Sigmoid colon (tissue), 7 donors: ENCODE measurements around the gene DUS1L. TPM values are rescaled to one million over a fixed set of nuclear protein-coding genes. Genes with fewer than 3 reads are reported as not detected.

Source experiments
- DNase-seq: peaks from one replicate; pipeline ENCODE4 v3.0.0-alpha.2; 2019
- H3K27ac ChIP-seq, 4 donors: fragments of 200-600 bp; sonication (generic); one replicate each; pipeline ENCODE4 v1.5.1; 2016 to 2019; ENCODE audit warnings: mild to moderate bottlenecking in 1 of 4
- H3K27me3 ChIP-seq, 3 donors: fragments of 200-600 bp; sonication (generic); one replicate each; pipeline ENCODE4 v1.5.1; 2019; ENCODE audit warnings: mild to moderate bottlenecking in 1 of 3
- H3K36me3 ChIP-seq, 4 donors: fragments of 200-600 bp; sonication (generic); one replicate each; pipeline ENCODE4 v1.5.1; 2016 to 2019
- H3K4me1 ChIP-seq, 4 donors: fragments of 200-600 bp; sonication (generic); one replicate each; pipeline ENCODE4 v1.5.1; 2017 to 2019
- H3K4me3 ChIP-seq, 4 donors: fragments of 200-600 bp; sonication (generic); one replicate each; pipeline ENCODE4 v1.5.1; 2017 to 2019; ENCODE audit warnings: mild to moderate bottlenecking in 2 of 4, moderate library complexity in 1 of 4
- H3K9me3 ChIP-seq, 4 donors: fragments of 200-600 bp in 3 of 4; sonication (generic) in 3 of 4; one replicate each; pipeline versions ENCODE4 v1.5.1 to v1.6.1; 2013 to 2019
- CTCF ChIP-seq, 4 experiments: fragments of 450-650 bp in 3 of 4; fragments of 200-600 bp in 1 of 4; IDR thresholded peaks; one replicate each; pipeline ENCODE4 v1.5.1; 2016 to 2019; ENCODE audit warnings: antibody characterized with exemption in 4 of 4, mild to moderate bottlenecking in 3 of 4, moderate library complexity in 2 of 4
- EP300 ChIP-seq, 4 donors: sonication (generic); formaldehyde crosslinking; IDR thresholded peaks; one replicate each; pipeline ENCODE4 v1.6.1; 2017; ENCODE audit warnings: antibody characterized with exemption in 4 of 4
- POLR2A ChIP-seq, 2 donors: fragments of 450-650 bp; IDR thresholded peaks; one replicate each; pipeline ENCODE4 v1.6.1; 2016; ENCODE audit warnings: antibody characterized with exemption in 2 of 2, mild to moderate bottlenecking in 2 of 2, moderate library complexity in 2 of 2
- POLR2AphosphoS5 ChIP-seq, 4 donors: sonication (generic); formaldehyde crosslinking; IDR thresholded peaks; one replicate each; pipeline ENCODE4 v1.6.1; 2017; ENCODE audit warnings: antibody characterized with exemption in 4 of 4
- WGBS, 2 donors: extraction: QIAGEN DNeasy Blood & Tissue Kit; methylation state at CpG; one replicate each; pipeline ENCODE4 v1.1.7; 2013; 5-methylcytosine and 5-hydroxymethylcytosine counted together
- intact Hi-C: fragments of 100-400 bp; cut with DNase I; formaldehyde crosslinking; loops from one replicate; pipeline ENCODE4 v1.15.1; 2023
- polyA plus RNA-seq, 3 donors: library from polyadenylated mRNA; stranded (reverse); fragments of 200-250 nt; gene quantifications; one replicate each; pipeline ENCODE4 v1.2.3, GENCODE V29; 2013
- total RNA-seq, 4 donors: library from RNA; depleted of rRNA; stranded (reverse); fragments of >200 nt; gene quantifications; one replicate each; pipeline ENCODE4 v1.1.0, GENCODE V29; 2016
- donor health status: healthy with polysubstance abuse.
- donor health status: Bipolar disorder and iron deficiency.
- donor health status: healthy.

DUS1L gene
- total and polyA plus RNA-seq, 7 donors, result 31.3 to 119 (median 68.5) TPM

GRCh38 chr17:82016875-82017459 is 48.6 kb downstream of the DUS1L start:
- TF ChIP-seq POLR2A (IDR thresholded peaks at IDR 0.05) (no peak), CTCF (IDR thresholded peaks at IDR 0.05) (no peak), POLR2AphosphoS5 (IDR thresholded peaks at IDR 0.05) (no peak), EP300 (IDR thresholded peaks at IDR 0.05) (no peak)
- WGBS, 2 donors, result 88 to 90% methylated on average over 24 of the region's 24 CpGs

GRCh38 chr17:82016061-82016874 is 49.3 kb downstream of the DUS1L start:
- H3K4me1 ChIP-seq, result peaks cover 3 to 39% (median 33%) of the 10 kb centered on the region in 4 donors
- DNase-seq, result no peak
- H3K36me3 ChIP-seq, result peaks cover 0 to 18% (median 0%) of the 10 kb centered on the region in 4 donors
- H3K27me3 ChIP-seq, result no peaks in the 10 kb centered on the region
- H3K9me3 ChIP-seq, result no peaks in the 10 kb centered on the region
- H3K27ac ChIP-seq, result no peak overlapping the region
- TF ChIP-seq EP300 (IDR thresholded peaks at IDR 0.05), result no peak
- no peak for TF ChIP-seq CTCF (IDR thresholded peaks at IDR 0.05)
- TF ChIP-seq POLR2A (IDR thresholded peaks at IDR 0.05), result no peak
- no peak for TF ChIP-seq POLR2AphosphoS5 (IDR thresholded peaks at IDR 0.05)
- no peak overlapping the region for H3K4me3 ChIP-seq
- 87 to 88% methylated on average over 28 of the region's 28 CpGs for WGBS, 2 donors
- intact Hi-C loops, result no loop called here

More at GRCh38 chr17:82016875-82017459, 48.6 kb downstream of the DUS1L start:
- no peaks in the 10 kb centered on the region for H3K9me3 ChIP-seq
- H3K36me3 ChIP-seq, result peaks cover 0 to 18% (median 0%) of the 10 kb centered on the region in 4 donors
- intact Hi-C loops, result no loop called here
- H3K27ac ChIP-seq, result no peak overlapping the region
- peaks cover 3 to 46% (median 39%) of the 10 kb centered on the region in 4 donors for H3K4me1 ChIP-seq
- H3K27me3 ChIP-seq, result no peaks in the 10 kb centered on the region
- no peak overlapping the region for H3K4me3 ChIP-seq
- no peak for DNase-seq

- no peak for DNase-seq
- TF ChIP-seq CTCF (IDR thresholded peaks at IDR 0.05), result no peak
- TF ChIP-seq EP300 (IDR thresholded peaks at IDR 0.05), result no peak
- TF ChIP-seq POLR2A (IDR thresholded peaks at IDR 0.05), result no peak
- TF ChIP-seq POLR2AphosphoS5 (IDR thresholded peaks at IDR 0.05), result no peak
- Histone ChIP-seq H3K4me3 (no peak overlapping the region), H3K9me3 (no peaks in the 10 kb centered on the region), H3K4me1 (peaks cover 3 to 33% (median 26%) of the 10 kb centered on the region in 4 donors), H3K36me3 (peaks cover 0 to 18% (median 0%) of the 10 kb centered on the region in 4 donors), H3K27me3 (no peaks in the 10 kb centered on the region), H3K27ac (no peak overlapping the region)
- intact Hi-C loops, result no loop called here
- WGBS, 2 donors, result 83 to 85% methylated on average over 24 of the region's 24 CpGs
Observed at GRCh38 chr17:82015311-82015971, 50.2 kb downstream of the DUS1L start.

- Histone ChIP-seq H3K27me3 (no peaks in the 10 kb centered on the region), H3K9me3 (no peaks in the 10 kb centered on the region), H3K27ac (no peak overlapping the region), H3K36me3 (peaks cover 0 to 18% (median 0%) of the 10 kb centered on the region in 4 donors), H3K4me1 (peaks cover 3 to 30% (median 24%) of the 10 kb centered on the region in 4 donors), H3K4me3 (no peak overlapping the region)
- DNase-seq, result no peak
- TF ChIP-seq POLR2A (IDR thresholded peaks at IDR 0.05) (no peak), CTCF (IDR thresholded peaks at IDR 0.05) (no peak), POLR2AphosphoS5 (IDR thresholded peaks at IDR 0.05) (no peak), EP300 (IDR thresholded peaks at IDR 0.05) (no peak)
- intact Hi-C loops, result no loop called here
- 86 to 87% methylated on average over 13 of the region's 13 CpGs for WGBS, 2 donors
Observed at GRCh38 chr17:82014971-82015310, 50.7 kb downstream of the DUS1L start.
